ENCODE data around the gene SYCP2.

Gene SYCP2

GRCh38 chr20:59835448-59836395 lies 97.7 kb downstream of the SYCP2 start:
- Histone ChIP-seq H3K27ac (no peak overlapping the region), H3K4me3 (peak overlapping the region; percentile 2 to 27), H3K4me1 (peaks cover 0 to 21% (median 15%) of the 10 kb centered on the region in 4 donors), H3K9me3 (no peaks in the 10 kb centered on the region), H3K36me3 (no peaks in the 10 kb centered on the region), H3K27me3 (peaks cover 0 to 16% of the 10 kb centered on the region in 2 donors)
- peak in 1 of 2 donors; percentile 66 for DNase-seq
- intact Hi-C loops (cut with DNase I; ENCODE audit: low total_unique reads), result no loop called here
- TF ChIP-seq, protein P1, sequence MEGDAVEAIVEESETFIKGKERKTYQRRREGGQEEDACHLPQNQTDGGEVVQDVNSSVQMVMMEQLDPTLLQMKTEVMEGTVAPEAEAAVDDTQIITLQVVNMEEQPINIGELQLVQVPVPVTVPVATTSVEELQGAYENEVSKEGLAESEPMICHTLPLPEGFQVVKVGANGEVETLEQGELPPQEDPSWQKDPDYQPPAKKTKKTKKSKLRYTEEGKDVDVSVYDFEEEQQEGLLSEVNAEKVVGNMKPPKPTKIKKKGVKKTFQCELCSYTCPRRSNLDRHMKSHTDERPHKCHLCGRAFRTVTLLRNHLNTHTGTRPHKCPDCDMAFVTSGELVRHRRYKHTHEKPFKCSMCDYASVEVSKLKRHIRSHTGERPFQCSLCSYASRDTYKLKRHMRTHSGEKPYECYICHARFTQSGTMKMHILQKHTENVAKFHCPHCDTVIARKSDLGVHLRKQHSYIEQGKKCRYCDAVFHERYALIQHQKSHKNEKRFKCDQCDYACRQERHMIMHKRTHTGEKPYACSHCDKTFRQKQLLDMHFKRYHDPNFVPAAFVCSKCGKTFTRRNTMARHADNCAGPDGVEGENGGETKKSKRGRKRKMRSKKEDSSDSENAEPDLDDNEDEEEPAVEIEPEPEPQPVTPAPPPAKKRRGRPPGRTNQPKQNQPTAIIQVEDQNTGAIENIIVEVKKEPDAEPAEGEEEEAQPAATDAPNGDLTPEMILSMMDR (IDR thresholded peaks at IDR 0.05), result no peak

- Histone ChIP-seq H3K4me1 (peaks cover 0 to 21% (median 15%) of the 10 kb centered on the region in 4 donors), H3K36me3 (no peaks in the 10 kb centered on the region), H3K27ac (no peak overlapping the region), H3K9me3 (no peaks in the 10 kb centered on the region), H3K27me3 (peaks cover 0 to 14% of the 10 kb centered on the region in 2 donors), H3K4me3 (no peak overlapping the region)
- intact Hi-C loops (cut with DNase I; ENCODE audit: low total_unique reads), result no loop called here
- TF ChIP-seq, protein P1 (IDR thresholded peaks at IDR 0.05), result no peak
- no peak for DNase-seq
Observed at GRCh38 chr20:59835057-59835447, 98.4 kb downstream of the SYCP2 start.

- Histone ChIP-seq H3K27ac (no peak overlapping the region), H3K4me1 (peaks cover 0 to 21% (median 15%) of the 10 kb centered on the region in 4 donors), H3K9me3 (no peaks in the 10 kb centered on the region), H3K36me3 (no peaks in the 10 kb centered on the region), H3K27me3 (peaks cover 0 to 5% of the 10 kb centered on the region in 2 donors), H3K4me3 (no peak overlapping the region)
- intact Hi-C loops (cut with DNase I; ENCODE audit: low total_unique reads), result no loop called here
- TF ChIP-seq, protein P1 (IDR thresholded peaks at IDR 0.05), result no peak
- DNase-seq, result peak in 1 of 2 donors; percentile 48
Observed at GRCh38 chr20:59832406-59833363, 100.8 kb downstream of the SYCP2 start.

DNA sequence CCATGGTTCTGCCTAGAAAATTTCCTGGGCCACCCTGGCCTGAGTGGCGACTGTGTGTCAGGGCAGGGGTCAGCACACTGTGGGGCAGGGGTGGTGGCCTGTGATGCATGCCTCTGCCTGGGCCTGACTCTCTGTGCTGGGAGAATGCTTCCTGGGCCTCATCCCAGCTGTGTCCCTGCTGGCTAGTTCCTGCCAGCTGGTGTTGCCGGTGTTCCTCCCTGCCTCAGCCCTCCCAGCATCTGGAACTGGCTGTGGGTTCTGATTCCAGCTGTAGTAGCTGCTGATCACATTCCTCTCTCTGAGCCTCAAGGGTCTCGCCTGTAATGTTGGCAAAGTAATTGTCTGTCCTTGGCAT lies 101.5 kb downstream of the SYCP2 start:
- Histone ChIP-seq H3K4me1 (peaks cover 0 to 19% (median 14%) of the 10 kb centered on the region in 4 donors), H3K27ac (no peak overlapping the region), H3K36me3 (no peaks in the 10 kb centered on the region), H3K9me3 (no peaks in the 10 kb centered on the region), H3K27me3 (peaks cover 0 to 8% of the 10 kb centered on the region in 2 donors), H3K4me3 (no peak overlapping the region)
- TF ChIP-seq, protein P1 (IDR thresholded peaks at IDR 0.05), result no peak
- intact Hi-C loops (cut with DNase I; ENCODE audit: low total_unique reads), result no loop called here
- DNase-seq, result no peak

GRCh38 chr20:59831024-59831915 lies 102.2 kb downstream of the SYCP2 start:
- H3K27ac ChIP-seq, result no peak overlapping the region
- H3K36me3 ChIP-seq, result no peaks in the 10 kb centered on the region
- H3K9me3 ChIP-seq, result no peaks in the 10 kb centered on the region
- DNase-seq, result no peak
- intact Hi-C loops (cut with DNase I; ENCODE audit: low total_unique reads), result no loop called here
- TF ChIP-seq, protein P1 (IDR thresholded peaks at IDR 0.05), result no peak
- H3K27me3 ChIP-seq, result peaks cover 0 to 11% of the 10 kb centered on the region in 2 donors
- peaks cover 0 to 13% (median 8%) of the 10 kb centered on the region in 4 donors for H3K4me1 ChIP-seq
- no peak overlapping the region for H3K4me3 ChIP-seq
